ENCODE data around the gene CAMKK1. TPM values are rescaled to one million over a fixed set of nuclear protein-coding genes. Genes with fewer than 3 reads are reported as not detected.

Gene CAMKK1
- total and polyA plus RNA-seq, 2 donors (not counting 3 experiments of a cell fraction or from before 2014, with no cell fraction given): 4.5 to 6.1 TPM

- Histone ChIP-seq H2AFZ (ENCODE audit: low read depth, low read length) (peak overlapping the region; percentile 71), H3K27me3 (ENCODE audit: control insufficient read depth in 2 of 2, insufficient read depth in 2 of 2, low read length in 2 of 2) (no peaks in the 10 kb centered on the region), H3K36me3 (ENCODE audit: control insufficient read depth in 2 of 2, extremely low read depth in 1 of 2, insufficient read depth in 2 of 2, low read length in 2 of 2) (no peaks in the 10 kb centered on the region), H3K79me2 (ENCODE audit: control insufficient read depth, insufficient read depth, low read length) (peaks cover 14% of the 10 kb centered on the region), H3K9me1 (replicated peaks; ENCODE audit: control insufficient read depth, extremely low read depth, insufficient read depth, low read length) (no peaks in the 10 kb centered on the region), H3K4me3 (replicated peaks in 1 of 3; ENCODE audit: insufficient read depth in 1 of 3, low read depth in 1 of 3, low read length in 3 of 3) (peak overlapping the region; percentile 41 to 59 (median 52)), H3K9ac (replicated peaks; ENCODE audit: extremely low read depth, insufficient read depth, low read length) (no peak overlapping the region), H3K4me1 (ENCODE audit: control insufficient read depth, extremely low read depth, insufficient read depth, low read length) (peaks cover 58% of the 10 kb centered on the region), H4K20me1 (replicated peaks; ENCODE audit: control insufficient read depth, extremely low read depth, insufficient read depth, low read length) (no peaks in the 10 kb centered on the region), H3K27ac (ENCODE audit: insufficient read depth, low read depth, low read length) (no peak overlapping the region), H3K4me2 (ENCODE audit: insufficient read depth, low read length) (peak overlapping the region; percentile 1), H3K9me3 (replicated peaks; ENCODE audit: control insufficient read depth, insufficient read depth, low read length) (no peaks in the 10 kb centered on the region)
- FAIRE-seq: no peak
- peak; percentile 55 for DNase-seq (ENCODE audit: low read depth, low spot score)
- no peak for TF ChIP-seq EZH2 (IDR thresholded peaks at IDR 0.05; ENCODE audit: borderline replicate concordance, low read depth, low read length, severe bottlenecking)
- TF ChIP-seq, protein P1, sequence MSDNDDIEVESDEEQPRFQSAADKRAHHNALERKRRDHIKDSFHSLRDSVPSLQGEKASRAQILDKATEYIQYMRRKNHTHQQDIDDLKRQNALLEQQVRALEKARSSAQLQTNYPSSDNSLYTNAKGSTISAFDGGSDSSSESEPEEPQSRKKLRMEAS (IDR thresholded peaks at IDR 0.05; ENCODE audit: insufficient read depth, insufficient read length): peak; percentile 74
- TF ChIP-seq POLR2A (IDR thresholded peaks at IDR 0.05; ENCODE audit: low read depth, low read length): no peak
- TF ChIP-seq JUN (IDR thresholded peaks at IDR 0.05; ENCODE audit: borderline replicate concordance, insufficient read depth, insufficient read length, low read depth): no peak
- no peak for TF ChIP-seq MYC (IDR thresholded peaks at IDR 0.05; ENCODE audit: low read depth, low read length)
- CTCF ChIA-PET: interaction anchor here (1.0 to 9.2 kb wide), 4 partner anchors 12 to 47 kb away, joined by 3 to 82 read pairs (median 16); partner anchors contain the start of gene NCBP3
- POLR2A ChIA-PET: no interaction called here
- no TSS peak for BruUV-seq (replicated peaks)
- intact Hi-C loops (cut with micrococcal nuclease) (loop anchor here (2.0 kb wide), 1 partner anchor 28 kb away; no protein-coding TSS in a partner anchor), dilution Hi-C loops (cut with MboI; ENCODE audit: extremely low pct_ligation_motif_present, low sequenced_read_pairs) (no loop called here)
Measured at GRCh38 chr17:3892095-3892998, 506 bp downstream of the CAMKK1 start.

GRCh38 chr17:3891626-3892094 lies 1.2 kb downstream of the CAMKK1 start:
- dilution Hi-C loops (cut with MboI; ENCODE audit: extremely low pct_ligation_motif_present, low sequenced_read_pairs) (no loop called here), intact Hi-C loops (cut with micrococcal nuclease) (loop anchor here (2.0 kb wide), 1 partner anchor 27 kb away; no protein-coding TSS in a partner anchor)
- ChIA-PET CTCF (interaction anchor here (2.1 to 9.2 kb wide), 3 partner anchors 21 to 46 kb away, joined by 6 to 82 read pairs (median 19); partner anchors contain the start of gene NCBP3), POLR2A (no interaction called here)
- FAIRE-seq: peak; percentile 55
- DNase-seq (ENCODE audit: low read depth, low spot score): no peak
- H3K79me2 ChIP-seq (ENCODE audit: control insufficient read depth, insufficient read depth, low read length): peaks cover 18% of the 10 kb centered on the region
- H3K9me3 ChIP-seq (replicated peaks; ENCODE audit: control insufficient read depth, insufficient read depth, low read length): no peaks in the 10 kb centered on the region
- no peaks in the 10 kb centered on the region for H3K9me1 ChIP-seq (replicated peaks; ENCODE audit: control insufficient read depth, extremely low read depth, insufficient read depth, low read length)
- TF ChIP-seq, protein P1 (IDR thresholded peaks at IDR 0.05; ENCODE audit: insufficient read depth, insufficient read length): no peak
- TF ChIP-seq POLR2AphosphoS5 (IDR thresholded peaks at IDR 0.05; ENCODE audit: insufficient read depth, low read depth, low read length): no peak
- no peak for TF ChIP-seq EZH2 (IDR thresholded peaks at IDR 0.05; ENCODE audit: borderline replicate concordance, low read depth, low read length, severe bottlenecking)
- TF ChIP-seq GATA2 (IDR thresholded peaks at IDR 0.05; ENCODE audit: insufficient read depth, insufficient read length, low read depth, low read length): no peak
- no peak for TF ChIP-seq JUN (IDR thresholded peaks at IDR 0.05; ENCODE audit: borderline replicate concordance, insufficient read depth, insufficient read length, low read depth)
- TF ChIP-seq FOS (IDR thresholded peaks at IDR 0.05; ENCODE audit: borderline replicate concordance, insufficient read depth, low read length): no peak
- no peak for TF ChIP-seq MYC (IDR thresholded peaks at IDR 0.05; ENCODE audit: low read depth, low read length)
- no peak for TF ChIP-seq CTCF (IDR thresholded peaks at IDR 0.05; ENCODE audit: extremely low read depth in 1 of 2, insufficient read depth in 1 of 2, low read depth in 1 of 2, low read length in 2 of 2)
- TF ChIP-seq POLR2A (IDR thresholded peaks at IDR 0.05; ENCODE audit: low read depth, low read length): no peak
- no peak overlapping the region for H3K9ac ChIP-seq (replicated peaks; ENCODE audit: extremely low read depth, insufficient read depth, low read length)
- H4K20me1 ChIP-seq (replicated peaks; ENCODE audit: control insufficient read depth, extremely low read depth, insufficient read depth, low read length): no peaks in the 10 kb centered on the region
- peaks cover 65% of the 10 kb centered on the region for H3K4me1 ChIP-seq (ENCODE audit: control insufficient read depth, extremely low read depth, insufficient read depth, low read length)
- no TSS peak for BruUV-seq (replicated peaks)
- no peaks in the 10 kb centered on the region for H3K36me3 ChIP-seq (ENCODE audit: control insufficient read depth in 2 of 2, extremely low read depth in 1 of 2, insufficient read depth in 2 of 2, low read length in 2 of 2)
- H3K4me2 ChIP-seq (ENCODE audit: insufficient read depth, low read length): peak overlapping the region; percentile 1
- peak overlapping the region; percentile 2 for H2AFZ ChIP-seq (ENCODE audit: low read depth, low read length)
- H3K4me3 ChIP-seq (replicated peaks in 1 of 3; ENCODE audit: insufficient read depth in 1 of 3, low read depth in 1 of 3, low read length in 3 of 3): peak overlapping the region in 1 of 3 experiments; percentile 59
- no peaks in the 10 kb centered on the region for H3K27me3 ChIP-seq (ENCODE audit: control insufficient read depth in 2 of 2, insufficient read depth in 2 of 2, low read length in 2 of 2)
- H3K27ac ChIP-seq (ENCODE audit: insufficient read depth, low read depth, low read length): no peak overlapping the region

All from endothelial cell of umbilical vein (primary cell).